HEK293T (cell line): Measurements from ENCODE around the gene NKPD1.

Source experiments
- ARNT ChIP-seq: fragments of 450-650 bp; IDR thresholded peaks from 2 replicates; pipeline ENCODE4 v1.6.1; 2017; ENCODE audit warnings: mild to moderate bottlenecking
- BHLHE40 ChIP-seq: fragments of 450-650 bp; IDR thresholded peaks from 2 replicates; pipeline ENCODE4 v1.6.1; 2016; ENCODE audit warnings: mild to moderate bottlenecking, moderate library complexity, borderline replicate concordance
- ELF4 ChIP-seq: fragments of 450-650 bp; IDR thresholded peaks from 2 replicates; pipeline ENCODE4 v1.6.1; 2017; ENCODE audit warnings: antibody characterized with exemption
- FOXA1 ChIP-seq: fragments of 450-650 bp; IDR thresholded peaks from 2 replicates; pipeline ENCODE4 v1.6.1; 2016; ENCODE audit warnings: mild to moderate bottlenecking
- FOXK2 ChIP-seq: fragments of 450-650 bp; IDR thresholded peaks from 2 replicates; pipeline ENCODE4 v1.6.1; 2016; ENCODE audit warnings: mild to moderate bottlenecking
- FOXM1 ChIP-seq: fragments of 450-650 bp; IDR thresholded peaks from 2 replicates; pipeline ENCODE4 v1.6.1; 2017; ENCODE audit warnings: mild to moderate bottlenecking, borderline replicate concordance
- SP1 ChIP-seq: fragments of 450-650 bp; IDR thresholded peaks from 2 replicates; pipeline ENCODE4 v1.6.1; 2017
- SUZ12 ChIP-seq: fragments of 450-650 bp; IDR thresholded peaks from 2 replicates; pipeline ENCODE4 v1.6.1; 2016; ENCODE audit warnings: mild to moderate bottlenecking
- TARDBP ChIP-seq: fragments of 450-650 bp; IDR thresholded peaks from 2 replicates; pipeline ENCODE4 v1.6.1; 2016

GRCh38 chr19:45168767-45169351 is 8.1 kb upstream of the NKPD1 start:
- TF ChIP-seq SUZ12 (no peak), FOXK2 (no peak), ARNT (no peak), TARDBP (no peak), ELF4 (no peak), BHLHE40 (no peak), FOXA1 (no peak), SP1 (no peak), FOXM1 (no peak)
